ENCODE results near the gene PDE4C. TPM values are rescaled to one million over a fixed set of nuclear protein-coding genes. Genes with fewer than 3 reads are reported as not detected.

PDE4C gene
- total and polyA plus RNA-seq, 9 of the 15 experiments (the other 6 are each of a cell fraction or from before 2014, with no cell fraction given) = 0.04 to 0.91 (median 0.20) TPM; not detected in 1

GRCh38 chr19:18251587-18252369 lies 25.5 kb upstream of the PDE4C start (continued):
- TF ChIP-seq REST (IDR thresholded peaks at IDR 0.05; ENCODE audit: borderline replicate concordance) (peak; percentile 95), REST (CRISPR knock-in tag; IDR thresholded peaks at IDR 0.05; ENCODE audit: low read depth) (no peak), ARID2 (IDR thresholded peaks at IDR 0.05) (peak; percentile 81; the same call in 1 of the 2 replicates), LCOR (CRISPR knock-in tag; IDR thresholded peaks at IDR 0.05) (no peak), ZKSCAN8 (CRISPR knock-in tag; IDR thresholded peaks at IDR 0.05) (peak; percentile 99), TOE1 (IDR thresholded peaks at IDR 0.05; ENCODE audit: borderline replicate concordance) (peak; percentile 14; the same call in 1 of the 2 replicates), TOE1 (CRISPR knock-in tag; IDR thresholded peaks at IDR 0.05; ENCODE audit: borderline replicate concordance, low read depth) (no peak), DIDO1 (tag; IDR thresholded peaks at IDR 0.05; ENCODE audit: low read depth) (no peak), TFAP4 (CRISPR knock-in tag; IDR thresholded peaks at IDR 0.05; ENCODE audit: borderline replicate concordance) (0 out of 2 replicates have a peak, but pooled peaks have one; percentile 36), ZFP36 (IDR thresholded peaks at IDR 0.05; ENCODE audit: low read depth, low read length, partially characterized antibody) (peak; percentile 70), COPS2 (conservative IDR thresholded peaks at IDR 0.05) (no peak), JUND (IDR thresholded peaks at IDR 0.05; ENCODE audit: borderline replicate concordance, low read depth, low read length) (peak; percentile 50; the same call in 1 of the 2 replicates), JUND (tag; IDR thresholded peaks at IDR 0.05; ENCODE audit: borderline replicate concordance, low read depth, low read length) (no peak), FOS (IDR thresholded peaks at IDR 0.05; ENCODE audit: extremely low read depth, insufficient read length) (no peak), ZNF507 (tag; conservative IDR thresholded peaks at IDR 0.05) (no peak), ZNF384 (IDR thresholded peaks at IDR 0.05; ENCODE audit: low read depth, low read length) (0 out of 2 replicates have a peak, but pooled peaks have one; percentile 18)
